Upper lobe of left lung (tissue), 4 donors: Measurements from ENCODE around the gene SH3PXD2A.

Experiments used
- CTCF ChIP-seq, 6 experiments: fragments of 450-650 bp in 4 of 6; fragments of 200-600 bp in 2 of 6; sonication (generic) in 2 of 6; IDR thresholded peaks; one replicate each; pipeline ENCODE4 v1.5.1; 2016 to 2019; ENCODE audit warnings: antibody characterized with exemption in 6 of 6
- EP300 ChIP-seq, 4 donors: sonication (generic); formaldehyde crosslinking; IDR thresholded peaks; one replicate each; pipeline ENCODE4 v1.5.1; 2017; ENCODE audit warnings: antibody characterized with exemption in 4 of 4, control low read depth in 2 of 4
- POLR2A ChIP-seq, 4 donors: fragments of 450-650 bp; IDR thresholded peaks; one replicate each; pipeline ENCODE4 v1.5.1; 2016 to 2017; ENCODE audit warnings: antibody characterized with exemption in 4 of 4, mild to moderate bottlenecking in 2 of 4
- POLR2AphosphoS5 ChIP-seq, 2 donors: sonication (generic); formaldehyde crosslinking; IDR thresholded peaks; one replicate each; pipeline ENCODE4 v1.5.1; 2017; ENCODE audit warnings: antibody characterized with exemption in 2 of 2

DNA sequence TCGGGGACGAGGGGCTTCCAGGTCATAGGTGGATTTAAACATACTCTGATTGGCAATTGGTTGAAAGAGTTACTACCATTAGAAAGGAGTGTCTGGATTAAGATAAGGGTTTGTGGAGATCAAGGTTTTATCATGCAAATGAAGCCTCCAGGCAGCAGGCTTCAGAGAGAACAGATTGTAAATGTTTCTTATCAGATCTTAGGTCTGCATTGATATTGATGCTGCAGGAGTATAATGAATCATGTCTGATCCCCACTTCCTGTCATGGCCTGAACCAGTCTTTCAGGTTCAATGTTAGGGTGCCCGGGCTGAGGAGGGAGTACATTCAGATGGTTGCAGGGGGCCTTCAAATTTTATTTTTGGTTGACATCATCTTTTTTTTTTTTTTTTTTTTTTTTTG is 51.4 kb downstream of the SH3PXD2A start:
- TF ChIP-seq EP300 (IDR thresholded peaks at IDR 0.05) (no peak), CTCF (IDR thresholded peaks at IDR 0.05) (no peak), POLR2AphosphoS5 (IDR thresholded peaks at IDR 0.05) (no peak), POLR2A (IDR thresholded peaks at IDR 0.05) (no peak)
